Trophoblast cell (in vitro differentiated cells and primary cell): Measurements from ENCODE around the gene ZNF79.

Source experiments
- DNase-seq, 2 donors: peaks; one replicate each; pipeline ENCODE4 v3.0.0-alpha.2; 2016
- H2AFZ ChIP-seq: 2 replicates; pipeline ENCODE4 v1.6.1; 2013; ENCODE audit warnings: low read length, moderate library complexity, mild to moderate bottlenecking; ENCODE audit not compliant: insufficient read depth, poor library complexity
- H2AK5ac ChIP-seq: 2 replicates; pipeline ENCODE4 v1.6.1; 2013; ENCODE audit warnings: mild to moderate bottlenecking, low read length
- H2BK120ac ChIP-seq: 2 replicates; pipeline ENCODE4 v1.6.1; 2013; ENCODE audit warnings: low read length, mild to moderate bottlenecking, moderate library complexity; ENCODE audit not compliant: insufficient read depth, poor library complexity
- H2BK12ac ChIP-seq: 2 replicates; pipeline ENCODE4 v1.6.1; 2013; ENCODE audit warnings: mild to moderate bottlenecking, low read length, moderate library complexity
- H2BK5ac ChIP-seq: 2 replicates; pipeline ENCODE4 v1.6.1; 2013; ENCODE audit warnings: low read length, low read depth, moderate library complexity, mild to moderate bottlenecking; ENCODE audit not compliant: poor library complexity
- H3K14ac ChIP-seq: 2 replicates; pipeline ENCODE4 v1.6.1; 2013; ENCODE audit warnings: mild to moderate bottlenecking, low read length
- H3K18ac ChIP-seq: 2 replicates; pipeline ENCODE4 v1.6.1; 2013; ENCODE audit warnings: mild to moderate bottlenecking, low read length
- H3K23ac ChIP-seq: 2 replicates; pipeline ENCODE4 v1.6.1; 2013; ENCODE audit warnings: low read length
- H3K27ac ChIP-seq: 2 replicates; pipeline ENCODE4 v1.5.1; 2013; ENCODE audit warnings: low read depth, mild to moderate bottlenecking, inconsistent platforms, low read length, moderate library complexity
- H3K27me3 ChIP-seq: 2 replicates; pipeline ENCODE4 v1.6.1; 2013; ENCODE audit warnings: inconsistent platforms, mild to moderate bottlenecking, low read length, moderate library complexity; ENCODE audit not compliant: insufficient read depth
- H3K36me3 ChIP-seq, 2 experiments: 1 replicate in 1 of 2; 2 replicates in 1 of 2; pipeline ENCODE4 v1.6.1; 2013; ENCODE audit warnings: low read length in 2 of 2, mild to moderate bottlenecking in 2 of 2, moderate library complexity in 1 of 2; ENCODE audit not compliant: insufficient read depth in 2 of 2, control insufficient read depth in 1 of 2
- H3K4ac ChIP-seq: 2 replicates; pipeline ENCODE4 v1.6.1; 2013; ENCODE audit warnings: low read depth, mild to moderate bottlenecking, low read length, moderate library complexity
- H3K4me1 ChIP-seq, 2 experiments: 1 replicate in 1 of 2; 2 replicates in 1 of 2; pipeline ENCODE4 v1.6.1; 2013; ENCODE audit warnings: low read length in 2 of 2, mild to moderate bottlenecking in 2 of 2, moderate library complexity in 1 of 2; ENCODE audit not compliant: insufficient read depth in 2 of 2, control insufficient read depth in 1 of 2
- H3K4me2 ChIP-seq: 2 replicates; pipeline ENCODE4 v1.6.1; 2013; ENCODE audit warnings: inconsistent platforms, mild to moderate bottlenecking, low read length, moderate library complexity
- H3K4me3 ChIP-seq: 2 replicates; pipeline ENCODE4 v1.5.1; 2013; ENCODE audit warnings: mild to moderate bottlenecking, low read depth, low read length, inconsistent platforms
- H3K79me1 ChIP-seq: one replicate; pipeline ENCODE4 v1.6.1; 2013; ENCODE audit warnings: low read length
- H3K79me2 ChIP-seq: 2 replicates; pipeline ENCODE4 v1.6.1; 2013; ENCODE audit warnings: low read length, mild to moderate bottlenecking; ENCODE audit not compliant: control insufficient read depth, insufficient read depth, poor library complexity
- H3K9ac ChIP-seq: 2 replicates; pipeline ENCODE4 v1.6.1; 2013; ENCODE audit warnings: mild to moderate bottlenecking, low read length
- H3K9me3 ChIP-seq: 2 replicates; pipeline ENCODE4 v1.6.1; 2013; ENCODE audit warnings: low read depth, mild to moderate bottlenecking, control low read depth, inconsistent platforms, low read length; ENCODE audit not compliant: insufficient read depth
- H4K12ac ChIP-seq: 2 replicates; pipeline ENCODE4 v1.6.1; 2013; ENCODE audit warnings: low read depth, mild to moderate bottlenecking, low read length, moderate library complexity
- H4K8ac ChIP-seq: 2 replicates; pipeline ENCODE4 v1.6.1; 2013; ENCODE audit warnings: low read depth, mild to moderate bottlenecking, low read length, moderate library complexity
- H4K91ac ChIP-seq: one replicate; pipeline ENCODE4 v1.6.1; 2013; ENCODE audit warnings: low read depth, mild to moderate bottlenecking, low read length, moderate library complexity
- WGBS: extraction: QIAGEN DNeasy Blood & Tissue Kit; methylation state at CpG from one replicate; pipeline ENCODE4 v1.1.7; 2013; ENCODE audit warnings: missing lambda C conversion rate; ENCODE audit not compliant: insufficient read length, insufficient coverage; ENCODE audit errors: extremely low coverage; 5-methylcytosine and 5-hydroxymethylcytosine counted together

Gene ZNF79

GRCh38 chr9:127446713-127447415 is 22.7 kb downstream of the ZNF79 start:
- Histone ChIP-seq H3K4me1 (peaks cover 15 to 29% of the 10 kb centered on the region in 2 experiments), H3K18ac (no peak overlapping the region)
- WGBS, result no CpG with 5 or more reads among the region's 7 CpGs

GRCh38 chr9:127447416-127448111 is 23.4 kb downstream of the ZNF79 start:
- Histone ChIP-seq H2AFZ (no peak overlapping the region), H3K79me2 (peaks cover 23% of the 10 kb centered on the region), H3K9ac (no peak overlapping the region), H2BK12ac (no peak overlapping the region), H3K36me3 (peaks cover 42 to 64% of the 10 kb centered on the region in 2 experiments), H3K4me3 (no peak overlapping the region), H2AK5ac (no peak overlapping the region), H3K27me3 (no peaks in the 10 kb centered on the region), H3K4ac (no peak overlapping the region), H3K23ac (no peak overlapping the region), H3K4me1 (peaks cover 18 to 32% of the 10 kb centered on the region in 2 experiments), H3K4me2 (no peak overlapping the region), H3K14ac (no peak overlapping the region), H4K8ac (no peak overlapping the region), H3K27ac (no peak overlapping the region), H3K18ac (no peak overlapping the region), H2BK120ac (no peak overlapping the region), H3K79me1 (peaks cover 23% of the 10 kb centered on the region), H4K12ac (no peak overlapping the region), H2BK5ac (no peak overlapping the region), H3K9me3 (peaks cover 7% of the 10 kb centered on the region), H4K91ac (no peak overlapping the region)
- DNase-seq, result peak in 1 of 2 donors; percentile 39
- no CpG with 5 or more reads among the region's 7 CpGs for WGBS

More at GRCh38 chr9:127446713-127447415, 22.7 kb downstream of the ZNF79 start:
- peaks cover 23% of the 10 kb centered on the region for H3K79me2 ChIP-seq
- no peak overlapping the region for H3K4me3 ChIP-seq
- H3K79me1 ChIP-seq, result peaks cover 20% of the 10 kb centered on the region
- no peaks in the 10 kb centered on the region for H3K27me3 ChIP-seq
- no peak overlapping the region for H3K4ac ChIP-seq
- no peak overlapping the region for H3K4me2 ChIP-seq
- no peak overlapping the region for H2AK5ac ChIP-seq
- no peak overlapping the region for H2BK12ac ChIP-seq
- H3K36me3 ChIP-seq, result peaks cover 45 to 64% of the 10 kb centered on the region in 2 experiments
- H3K23ac ChIP-seq, result no peak overlapping the region
- no peak overlapping the region for H2BK120ac ChIP-seq
- no peak overlapping the region for H3K27ac ChIP-seq
- H3K9me3 ChIP-seq, result peaks cover 7% of the 10 kb centered on the region
- H2AFZ ChIP-seq, result no peak overlapping the region
- H4K12ac ChIP-seq, result no peak overlapping the region
- H4K8ac ChIP-seq, result no peak overlapping the region
- H3K9ac ChIP-seq, result no peak overlapping the region
- H4K91ac ChIP-seq, result no peak overlapping the region
- peak in 1 of 2 donors; percentile 10 for DNase-seq
- no peak overlapping the region for H2BK5ac ChIP-seq
- H3K14ac ChIP-seq, result no peak overlapping the region

- no peak overlapping the region for H3K23ac ChIP-seq
- H3K4me3 ChIP-seq, result no peak overlapping the region
- no peak overlapping the region for H2AFZ ChIP-seq
- no peak overlapping the region for H4K8ac ChIP-seq
- no peak overlapping the region for H3K18ac ChIP-seq
- no peak overlapping the region for H4K91ac ChIP-seq
- no peak overlapping the region for H2BK12ac ChIP-seq
- peaks cover 40 to 64% of the 10 kb centered on the region in 2 experiments for H3K36me3 ChIP-seq
- peak overlapping the region; percentile 23 for H3K4me2 ChIP-seq
- peaks cover 7% of the 10 kb centered on the region for H3K9me3 ChIP-seq
- H2AK5ac ChIP-seq, result no peak overlapping the region
- no peak overlapping the region for H3K14ac ChIP-seq
- no peak overlapping the region for H3K9ac ChIP-seq
- H3K27ac ChIP-seq, result no peak overlapping the region
- no peak overlapping the region for H2BK5ac ChIP-seq
- peak in 1 of 2 donors; percentile 7 for DNase-seq
- peaks cover 18 to 30% of the 10 kb centered on the region in 2 experiments for H3K4me1 ChIP-seq
- WGBS, result no CpG with 5 or more reads among the region's 8 CpGs
- no peaks in the 10 kb centered on the region for H3K27me3 ChIP-seq
- peak overlapping the region; percentile 13 for H3K4ac ChIP-seq
- H3K79me1 ChIP-seq, result peaks cover 23% of the 10 kb centered on the region
- no peak overlapping the region for H2BK120ac ChIP-seq
- H3K79me2 ChIP-seq, result peaks cover 23% of the 10 kb centered on the region
- no peak overlapping the region for H4K12ac ChIP-seq
Observed at GRCh38 chr9:127448112-127448805, 24.1 kb downstream of the ZNF79 start.

GRCh38 chr9:127449332-127449966 is 25.3 kb downstream of the ZNF79 start:
- Histone ChIP-seq H3K79me1 (peaks cover 18% of the 10 kb centered on the region), H4K8ac (no peak overlapping the region), H3K4me1 (peaks cover 13 to 23% of the 10 kb centered on the region in 2 experiments), H3K79me2 (peaks cover 23% of the 10 kb centered on the region), H3K9ac (peak overlapping the region; percentile 53), H2BK120ac (no peak overlapping the region), H3K27me3 (no peaks in the 10 kb centered on the region), H2AK5ac (no peak overlapping the region), H3K18ac (no peak overlapping the region), H4K91ac (no peak overlapping the region), H4K12ac (peak overlapping the region; percentile 13), H3K9me3 (peaks cover 5% of the 10 kb centered on the region), H3K4me2 (peak overlapping the region; percentile 94), H3K27ac (peak overlapping the region; percentile 81), H3K4me3 (peak overlapping the region; percentile 25), H3K23ac (no peak overlapping the region), H3K14ac (no peak overlapping the region), H2BK12ac (no peak overlapping the region), H2BK5ac (no peak overlapping the region), H3K36me3 (peaks cover 44 to 59% of the 10 kb centered on the region in 2 experiments), H2AFZ (no peak overlapping the region), H3K4ac (peak overlapping the region; percentile 100)
- no peak for DNase-seq
- no CpG with 5 or more reads among the region's 5 CpGs for WGBS
